HTERT RPE-1 (cell line): Measurements from ENCODE around the gene ENPEP.
"Not testable (repeated sequence)": the region's sequence is repeated elsewhere in the genome, so short reads cannot be mapped to it uniquely, and the experiment has no call there.

Source experiments
- in situ Hi-C: fragments of 300-500 bp; cut with MboI; formaldehyde crosslinking; loops from 4 replicates; pipeline ENCODE4 v1.14.3; 2020; ENCODE audit warnings: low sequenced_read_pairs

The ENPEP gene, protein sequence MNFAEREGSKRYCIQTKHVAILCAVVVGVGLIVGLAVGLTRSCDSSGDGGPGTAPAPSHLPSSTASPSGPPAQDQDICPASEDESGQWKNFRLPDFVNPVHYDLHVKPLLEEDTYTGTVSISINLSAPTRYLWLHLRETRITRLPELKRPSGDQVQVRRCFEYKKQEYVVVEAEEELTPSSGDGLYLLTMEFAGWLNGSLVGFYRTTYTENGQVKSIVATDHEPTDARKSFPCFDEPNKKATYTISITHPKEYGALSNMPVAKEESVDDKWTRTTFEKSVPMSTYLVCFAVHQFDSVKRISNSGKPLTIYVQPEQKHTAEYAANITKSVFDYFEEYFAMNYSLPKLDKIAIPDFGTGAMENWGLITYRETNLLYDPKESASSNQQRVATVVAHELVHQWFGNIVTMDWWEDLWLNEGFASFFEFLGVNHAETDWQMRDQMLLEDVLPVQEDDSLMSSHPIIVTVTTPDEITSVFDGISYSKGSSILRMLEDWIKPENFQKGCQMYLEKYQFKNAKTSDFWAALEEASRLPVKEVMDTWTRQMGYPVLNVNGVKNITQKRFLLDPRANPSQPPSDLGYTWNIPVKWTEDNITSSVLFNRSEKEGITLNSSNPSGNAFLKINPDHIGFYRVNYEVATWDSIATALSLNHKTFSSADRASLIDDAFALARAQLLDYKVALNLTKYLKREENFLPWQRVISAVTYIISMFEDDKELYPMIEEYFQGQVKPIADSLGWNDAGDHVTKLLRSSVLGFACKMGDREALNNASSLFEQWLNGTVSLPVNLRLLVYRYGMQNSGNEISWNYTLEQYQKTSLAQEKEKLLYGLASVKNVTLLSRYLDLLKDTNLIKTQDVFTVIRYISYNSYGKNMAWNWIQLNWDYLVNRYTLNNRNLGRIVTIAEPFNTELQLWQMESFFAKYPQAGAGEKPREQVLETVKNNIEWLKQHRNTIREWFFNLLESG

DNA sequence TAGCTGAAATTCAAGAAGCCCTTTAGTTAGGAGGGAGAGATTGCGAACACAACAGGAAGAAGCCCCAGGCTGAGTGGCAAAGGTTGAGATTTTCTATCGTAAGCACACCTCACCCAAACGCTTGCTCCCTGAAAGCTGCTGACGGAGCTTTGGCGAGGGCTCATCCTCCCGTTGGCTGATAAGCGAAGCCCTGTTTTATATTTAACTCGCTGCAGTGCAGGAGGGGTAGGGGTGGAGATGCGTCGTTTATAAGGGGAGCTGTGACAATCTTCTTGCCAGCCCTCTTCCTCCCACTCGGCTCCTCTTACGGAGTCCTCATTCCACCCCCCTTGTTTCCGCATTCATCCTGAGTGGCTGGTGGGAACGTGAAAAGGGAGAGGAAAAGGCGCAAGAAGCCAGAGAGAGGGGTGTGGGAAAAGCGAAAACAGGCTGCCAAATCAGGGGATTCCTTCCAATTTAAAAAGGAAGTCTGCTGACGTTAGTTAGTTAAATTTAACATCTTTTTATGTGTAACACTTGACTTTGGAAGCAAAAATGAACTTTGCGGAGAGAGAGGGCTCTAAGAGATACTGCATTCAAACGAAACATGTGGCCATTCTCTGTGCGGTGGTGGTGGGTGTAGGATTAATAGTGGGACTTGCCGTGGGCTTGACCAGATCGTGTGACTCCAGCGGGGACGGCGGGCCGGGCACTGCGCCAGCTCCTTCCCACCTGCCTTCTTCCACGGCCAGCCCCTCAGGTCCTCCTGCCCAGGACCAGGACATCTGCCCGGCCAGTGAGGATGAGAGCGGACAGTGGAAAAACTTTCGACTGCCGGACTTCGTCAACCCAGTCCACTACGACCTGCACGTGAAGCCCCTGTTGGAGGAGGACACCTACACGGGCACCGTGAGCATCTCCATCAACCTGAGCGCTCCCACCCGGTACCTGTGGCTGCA, at the start of gene ENPEP:
ENPEP (plus strand) TSS at position 275 of the 938 bp plus-strand sequence; CDS start at position 535, 260 bp downstream.
- in situ Hi-C loops = no loop called here

DNA sequence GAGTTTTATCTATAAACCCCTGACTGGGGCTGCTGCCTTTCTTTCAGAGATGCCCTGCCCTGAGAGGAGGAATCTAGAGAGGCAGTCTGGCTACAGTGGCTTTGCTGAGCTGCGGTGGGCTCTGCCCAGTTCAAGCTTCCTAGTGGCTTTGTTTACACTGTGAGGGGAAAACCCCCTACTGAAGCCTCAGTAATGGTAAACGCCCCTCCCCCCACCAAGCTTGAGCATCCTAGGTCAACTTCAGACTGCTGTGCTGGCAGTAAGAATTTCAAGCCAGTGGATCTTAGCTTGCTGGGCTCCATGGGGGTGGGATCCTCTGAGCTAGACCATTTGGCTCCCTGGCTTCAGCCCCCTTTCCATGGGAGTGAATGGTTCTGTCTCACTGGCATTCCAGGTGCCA, 44.1 kb upstream of the ENPEP start:
- in situ Hi-C loops = not testable (repeated sequence)

DNA sequence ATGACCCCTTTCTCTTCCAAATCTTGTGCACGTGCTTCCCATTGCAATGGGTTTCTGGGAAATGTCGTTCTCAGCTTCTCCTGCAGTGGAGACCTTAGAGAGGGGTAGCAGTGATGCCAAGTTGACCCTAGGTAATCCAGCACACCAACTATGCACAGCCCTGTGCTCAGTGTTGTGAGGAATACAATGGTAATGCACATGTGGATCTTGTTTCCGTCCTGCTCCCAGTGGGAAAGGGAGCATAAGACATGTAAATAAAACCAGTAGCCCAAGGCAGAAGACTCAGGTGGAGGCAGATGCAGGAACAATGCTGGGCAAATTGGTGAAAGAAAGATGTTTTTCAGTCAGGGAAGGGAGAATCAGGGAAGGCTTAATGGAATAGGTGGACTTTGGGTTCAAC, 38.7 kb upstream of the ENPEP start:
- in situ Hi-C loops = not testable (repeated sequence)

DNA sequence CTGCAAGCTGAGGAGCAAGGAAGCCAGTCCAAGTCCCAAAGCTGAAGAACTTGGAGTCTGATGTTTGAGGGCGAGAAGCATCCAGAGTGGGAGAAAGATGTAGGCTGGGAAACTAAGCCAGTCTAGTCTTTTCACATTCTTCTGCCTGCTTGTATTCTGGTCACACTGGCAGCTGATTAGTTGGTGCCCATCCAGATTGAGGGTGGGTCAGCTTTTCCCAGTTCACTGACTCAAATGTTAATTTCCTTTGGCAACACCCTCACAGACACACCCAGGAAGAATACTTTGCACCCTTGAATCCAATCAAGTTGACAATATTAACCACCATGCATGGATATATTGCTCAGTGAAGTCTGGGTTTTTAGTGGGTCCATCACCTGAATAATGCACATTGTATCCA, 36.7 kb upstream of the ENPEP start:
- in situ Hi-C loops = not testable (repeated sequence)

DNA sequence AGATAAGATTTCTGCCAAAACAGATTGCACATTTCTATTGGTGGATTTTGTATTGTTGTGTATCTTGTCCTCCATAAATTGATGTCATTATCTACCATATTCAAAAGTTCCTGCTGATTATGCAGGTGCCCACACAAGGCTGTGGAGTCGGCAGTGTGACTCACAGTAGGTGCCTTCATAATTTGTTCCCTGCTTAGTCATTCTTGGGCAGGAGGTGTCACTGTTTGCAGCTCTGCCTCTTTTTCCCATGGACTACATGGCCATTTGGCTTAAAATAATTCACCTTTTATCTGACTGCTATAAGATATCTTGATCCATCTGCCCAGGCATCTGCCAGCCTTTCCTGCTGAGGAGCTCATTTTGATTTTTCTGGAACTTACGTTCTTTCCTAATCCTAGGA, 33.6 kb upstream of the ENPEP start:
- in situ Hi-C loops = no loop called here

DNA sequence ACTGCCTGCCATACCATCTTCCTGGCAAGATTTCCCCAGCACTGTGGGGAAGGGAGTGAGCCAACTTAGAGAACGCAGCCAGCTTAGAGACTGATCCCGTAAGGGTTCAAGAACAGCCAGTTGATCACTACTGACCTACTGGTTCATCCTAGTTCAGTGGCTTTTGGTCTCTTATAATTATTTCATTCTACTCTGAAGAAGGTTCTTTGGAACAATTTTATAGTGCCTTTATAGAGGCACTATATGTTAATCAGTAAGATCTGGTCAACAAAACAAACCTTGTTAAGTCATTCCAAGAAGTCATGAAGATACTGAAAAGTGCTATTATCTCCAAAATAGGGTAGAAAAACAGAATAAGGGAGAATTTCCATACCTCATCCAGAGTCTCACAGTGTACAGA, 33.2 kb upstream of the ENPEP start:
- in situ Hi-C loops = no loop called here

DNA sequence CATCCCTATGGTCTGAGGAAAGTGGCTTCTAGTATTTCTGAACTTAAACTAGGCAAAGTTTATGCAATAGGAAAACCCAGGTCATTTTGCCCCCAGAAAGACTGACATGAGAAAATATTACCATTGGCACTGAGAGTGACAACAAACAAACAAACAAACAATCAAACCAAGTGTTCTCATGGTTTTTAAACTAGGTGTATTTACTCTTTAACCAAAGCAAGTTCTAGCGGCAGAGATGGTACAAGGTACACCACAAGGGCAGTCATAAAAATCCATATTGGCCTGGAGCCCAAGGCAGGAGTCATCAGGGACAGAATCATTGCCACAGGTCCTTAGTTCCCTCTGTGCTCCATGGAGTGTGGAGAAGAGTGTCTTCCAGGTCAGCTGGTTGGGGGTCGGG, 26.0 kb upstream of the ENPEP start:
- in situ Hi-C loops = no loop called here

DNA sequence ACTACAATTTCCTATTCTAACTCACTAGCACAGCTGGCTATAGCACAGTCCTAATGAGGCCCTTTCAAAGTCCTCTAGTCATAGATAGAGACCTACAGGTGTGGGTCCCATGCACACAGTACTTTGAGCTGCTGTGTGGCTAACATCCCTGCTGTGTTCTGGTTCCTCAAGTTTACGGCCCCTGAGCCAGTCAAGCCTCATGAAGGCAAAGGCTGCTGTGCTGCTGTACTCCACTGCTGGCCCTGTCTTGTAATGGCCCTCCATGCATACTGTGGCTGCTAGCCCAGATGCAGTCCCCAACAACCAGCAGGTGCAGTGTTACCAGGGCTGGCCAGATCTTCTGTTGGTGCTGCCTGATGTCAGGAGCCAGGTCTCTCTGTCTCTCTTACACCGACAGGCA, 23.4 kb upstream of the ENPEP start:
- in situ Hi-C loops = no loop called here

DNA sequence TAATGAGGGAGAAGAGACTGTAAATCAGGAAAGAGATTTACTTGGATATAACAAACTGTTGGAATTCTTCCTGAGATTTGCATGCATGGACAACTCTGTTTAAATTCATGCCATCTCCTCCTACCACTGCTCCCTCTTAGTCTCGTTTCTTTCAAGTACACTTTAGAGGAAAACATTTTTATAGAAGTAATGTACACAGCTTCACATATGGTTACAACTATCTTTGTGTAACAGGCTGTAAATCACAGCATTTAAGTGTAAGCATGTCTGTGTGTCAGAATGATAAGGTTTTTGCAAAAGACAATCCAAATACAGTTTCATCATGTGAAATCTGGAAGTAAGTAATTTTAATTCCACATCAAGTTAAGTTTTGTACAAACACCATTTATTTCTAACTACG, 21.5 kb upstream of the ENPEP start:
- in situ Hi-C loops = no loop called here

DNA sequence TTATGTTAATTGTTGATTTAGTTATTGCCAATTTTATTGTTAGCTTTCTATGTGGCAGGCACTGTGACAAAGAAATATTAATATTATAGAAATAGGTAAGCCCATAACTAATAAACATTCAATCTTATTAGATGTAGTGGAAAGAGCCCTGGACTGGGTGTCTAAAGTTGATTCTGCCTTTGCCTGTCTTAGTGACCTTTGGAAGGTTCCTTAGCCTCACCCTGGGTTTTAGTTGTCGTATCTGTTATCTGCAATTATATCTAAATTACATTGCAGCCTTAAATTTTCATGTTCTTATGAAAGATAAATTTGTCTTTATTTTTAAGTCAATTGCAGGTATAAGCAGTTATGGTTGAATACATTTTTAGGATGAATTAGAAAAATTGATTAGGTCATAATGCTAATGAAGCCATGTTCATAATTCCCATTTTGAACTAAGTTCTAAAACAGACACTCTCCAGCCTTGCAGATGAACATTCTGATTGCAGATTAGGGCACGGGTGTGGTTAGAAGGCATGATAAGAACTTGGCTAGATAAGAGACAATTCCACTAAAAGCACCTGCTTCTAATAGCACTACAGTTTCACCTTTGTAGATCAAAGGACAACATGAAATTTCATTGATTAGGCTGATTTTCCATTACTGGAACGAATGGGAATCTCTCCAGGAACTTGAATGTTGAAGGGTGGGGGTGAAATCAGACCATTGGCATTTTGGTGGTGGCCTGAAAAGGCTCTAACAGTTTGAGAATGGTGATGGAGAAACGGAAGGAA, 17.3 kb upstream of the ENPEP start:
- in situ Hi-C loops = no loop called here

DNA sequence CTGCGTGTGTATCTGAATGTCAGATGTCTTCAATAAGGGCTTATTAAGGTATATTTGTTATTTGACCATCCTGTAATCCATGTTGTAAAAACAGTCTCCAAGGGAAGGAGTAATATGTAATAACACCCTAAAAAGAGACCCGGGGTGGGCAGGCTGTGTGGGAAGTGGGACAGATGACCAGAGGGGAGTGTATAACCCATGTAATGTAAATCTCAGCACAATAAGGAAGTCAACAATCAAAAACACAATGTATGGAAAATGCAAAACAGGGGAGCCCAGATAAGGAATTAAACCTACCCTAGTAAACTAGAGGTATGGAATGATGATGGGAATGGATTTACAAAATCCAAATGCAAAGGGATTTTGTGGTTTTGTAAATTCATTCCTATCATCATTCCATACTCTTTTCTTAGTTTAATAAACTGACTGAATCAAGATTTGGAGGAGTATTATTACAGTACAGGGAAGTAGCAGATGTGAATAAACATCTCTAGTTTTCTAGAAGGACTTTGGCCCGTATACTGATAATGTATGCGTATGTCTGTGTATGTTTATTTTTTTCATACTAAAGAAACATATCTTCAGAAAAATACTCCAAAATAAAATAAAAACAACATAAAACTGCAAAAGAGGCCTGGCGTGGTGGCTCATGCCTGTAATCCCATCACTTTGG, 15.7 kb upstream of the ENPEP start:
- in situ Hi-C loops = no loop called here

DNA sequence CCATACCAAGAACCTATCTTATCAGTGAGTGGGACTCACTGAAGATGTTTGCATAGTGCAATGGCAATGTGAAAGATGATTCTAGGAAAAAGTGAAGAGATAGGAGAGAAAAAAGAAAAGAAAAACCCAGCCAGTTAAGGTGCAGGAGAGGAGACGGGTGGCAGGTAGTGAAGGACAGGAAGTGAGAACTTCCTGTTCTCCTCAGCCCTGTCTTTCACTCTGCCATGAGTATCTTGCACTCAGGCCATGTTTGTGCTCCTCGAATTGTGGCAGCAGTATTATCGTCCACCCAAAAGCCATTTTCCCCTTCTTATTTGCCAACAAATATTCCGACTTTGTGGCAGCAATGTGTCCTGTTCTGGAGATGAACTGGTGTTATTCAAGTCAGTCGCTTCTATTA, 8.6 kb upstream of the ENPEP start:
- in situ Hi-C loops = no loop called here

DNA sequence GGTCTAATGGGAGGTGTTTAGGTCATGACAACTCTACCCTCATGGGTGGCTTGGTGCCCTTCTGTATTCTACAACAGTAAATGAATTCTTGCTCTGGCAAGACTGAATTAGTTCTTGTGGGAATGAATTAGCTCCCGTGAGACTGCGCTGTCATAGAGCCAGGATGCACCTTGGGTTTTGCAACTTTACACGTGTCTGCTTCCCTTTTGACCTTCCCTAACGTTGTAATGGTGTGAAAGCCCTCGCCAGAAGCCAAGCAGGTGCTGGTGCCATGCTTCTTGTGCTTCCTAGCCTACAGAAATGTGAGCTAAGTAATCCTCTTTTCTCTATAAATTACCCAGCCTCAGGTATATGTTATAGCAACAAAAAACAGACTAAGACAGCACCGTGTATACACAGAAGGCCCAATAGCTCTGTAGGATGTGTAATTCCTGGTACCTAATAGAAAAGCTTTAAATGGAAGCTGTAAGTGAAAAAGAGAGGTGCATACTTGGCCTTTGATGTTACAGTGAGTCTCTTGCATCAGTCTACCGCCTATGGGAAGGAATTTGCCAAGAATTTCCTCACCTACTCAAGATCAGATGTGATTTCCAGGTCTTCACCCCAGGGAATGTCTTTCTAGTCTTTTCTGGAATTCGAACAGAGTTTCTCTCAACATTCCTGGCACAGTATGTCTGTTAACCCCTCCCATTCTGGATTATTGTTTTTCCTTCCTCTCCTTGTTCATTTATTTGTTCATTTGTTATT, 3.2 kb upstream of the ENPEP start:
- in situ Hi-C loops = no loop called here

DNA sequence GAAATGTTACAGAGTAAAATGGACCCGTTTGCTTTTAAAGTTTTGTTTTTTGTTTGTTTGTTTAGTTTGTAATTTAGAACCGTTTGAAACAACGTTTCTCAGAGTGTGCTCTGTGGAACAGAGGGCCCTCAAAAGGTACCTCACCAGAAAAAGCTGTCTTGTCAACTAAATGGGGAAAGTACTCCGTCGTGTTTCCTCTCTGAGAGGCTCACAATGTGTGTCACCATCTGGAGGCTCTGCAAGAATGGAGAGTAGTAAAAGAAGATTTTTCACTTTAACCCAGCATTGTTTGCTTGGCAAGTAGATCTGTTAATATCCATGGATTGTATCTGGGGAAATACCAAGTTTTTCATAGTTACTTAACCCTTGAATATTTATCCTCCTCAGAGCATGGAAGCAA, 1.5 kb upstream of the ENPEP start:
- in situ Hi-C loops = no loop called here

DNA sequence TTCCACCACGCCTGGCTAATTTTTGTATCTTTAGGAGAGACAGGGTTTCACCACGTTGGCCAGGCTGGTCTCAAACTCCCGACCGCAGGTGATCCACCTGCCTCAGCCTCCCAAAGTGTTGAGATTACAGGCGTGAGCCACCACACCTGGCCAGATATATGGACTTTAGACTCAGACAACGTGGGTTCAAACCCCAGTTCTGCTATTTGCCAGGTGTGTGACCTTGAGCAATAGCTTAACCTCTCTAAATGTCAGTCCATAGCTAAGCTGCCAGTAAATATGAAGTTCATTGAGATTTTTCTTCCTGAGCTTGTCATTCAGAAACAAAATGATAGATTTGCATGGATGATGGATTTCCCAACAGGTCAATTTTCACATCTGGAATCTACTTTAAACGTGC, 875 bp upstream of the ENPEP start:
- in situ Hi-C loops = not testable (repeated sequence)

DNA sequence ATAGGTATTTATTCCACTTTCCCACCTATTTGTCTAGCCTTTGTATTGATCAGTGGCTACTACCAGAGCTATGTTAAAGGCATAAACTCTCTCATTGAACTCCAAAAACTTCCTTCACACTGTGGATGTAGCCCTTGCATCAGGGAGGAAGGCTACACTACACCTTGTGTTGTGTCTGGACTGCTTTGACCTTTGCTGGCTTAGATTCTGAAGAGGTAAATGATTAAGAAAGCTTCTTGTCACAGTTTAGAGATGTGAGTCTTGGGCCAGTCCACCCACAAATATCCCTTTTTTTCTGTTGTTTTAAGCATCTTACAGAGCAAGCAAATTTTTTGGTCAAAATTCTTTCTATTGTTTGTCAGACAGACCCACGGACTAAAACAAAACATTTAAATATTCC, 1.9 kb downstream of the ENPEP start:
- in situ Hi-C loops = no loop called here

DNA sequence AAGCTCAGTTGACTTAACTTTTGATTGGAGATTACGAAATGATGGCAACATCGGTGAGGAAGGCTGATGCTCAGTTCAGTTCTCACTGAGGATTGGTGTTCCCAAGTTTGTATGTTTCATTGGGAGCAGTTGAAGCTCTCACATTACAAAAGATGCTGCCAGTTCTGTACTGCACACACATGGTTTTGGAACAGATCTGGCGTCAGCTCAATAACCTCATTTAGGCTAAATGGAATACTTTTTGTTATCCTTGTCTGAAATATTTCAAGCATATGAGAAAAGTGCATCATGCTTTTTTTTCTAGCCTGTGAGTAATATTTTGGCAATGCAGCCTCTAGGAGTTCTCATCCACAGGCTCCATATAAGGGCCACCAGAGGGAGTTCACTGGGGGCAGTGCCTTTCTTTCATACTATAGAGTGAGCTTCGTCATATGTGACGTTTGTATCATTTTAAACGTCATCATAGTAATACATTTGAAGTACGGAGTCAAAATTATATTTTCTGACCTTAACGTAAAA, 4.1 kb downstream of the ENPEP start:
- in situ Hi-C loops = no loop called here

DNA sequence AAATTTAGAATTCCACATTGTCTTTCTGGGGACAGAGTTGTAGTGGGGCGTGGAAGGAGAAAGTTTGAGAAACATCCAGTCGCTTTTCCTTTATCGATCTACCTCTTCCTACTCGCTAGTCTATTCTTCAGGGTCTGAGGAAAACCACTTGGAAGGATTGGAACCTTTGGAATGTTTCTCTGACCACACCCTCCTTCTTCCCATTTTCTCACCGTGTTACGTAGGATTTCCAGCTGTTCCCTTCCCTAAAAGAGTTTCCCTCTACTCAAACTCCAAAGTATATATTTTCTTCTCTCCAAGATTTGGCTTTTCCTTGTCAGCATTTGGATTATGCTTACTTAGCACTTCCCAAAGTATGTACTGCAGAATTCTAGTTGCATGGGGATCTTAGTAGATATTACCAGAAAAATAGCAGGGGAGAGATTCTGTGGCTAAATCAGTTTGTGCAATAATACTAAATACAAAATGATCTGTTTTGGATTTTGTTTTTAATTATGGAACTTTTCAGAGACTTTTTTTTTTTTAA, 4.9 kb downstream of the ENPEP start:
- in situ Hi-C loops = no loop called here
